Measurements from ENCODE around the gene RC3H2. TPM values are rescaled to one million over a fixed set of nuclear protein-coding genes. Genes with fewer than 3 reads are reported as not detected.

RC3H2 gene
- total RNA-seq, 4 donors from 2014 or later, result 38.4 to 68.2 (median 41.9) TPM

- Histone ChIP-seq H3K4me1 (peaks cover 0 to 6% (median 0%) of the 10 kb centered on the region in 4 donors), H3K27ac (no peak overlapping the region), H3K36me3 (peaks cover 0 to 17% (median 0%) of the 10 kb centered on the region in 3 donors), H3K9me3 (no peaks in the 10 kb centered on the region), H3K4me3 (no peak overlapping the region), H3K27me3 (no peaks in the 10 kb centered on the region)
- no peak for DNase-seq (ENCODE audit: low spot score in 2 of 2)
- TF ChIP-seq POLR2A (IDR thresholded peaks at IDR 0.05) (no peak), EP300 (IDR thresholded peaks at IDR 0.05) (no peak), CTCF (IDR thresholded peaks at IDR 0.05) (no peak)
- 84 to 90% methylated on average over 4 of the region's 4 CpGs for WGBS, 2 donors
Measured at GRCh38 chr9:122806661-122807060, 98.5 kb downstream of the RC3H2 start.

- no peak for TF ChIP-seq CTCF (IDR thresholded peaks at IDR 0.05)
- no peak for TF ChIP-seq POLR2A (IDR thresholded peaks at IDR 0.05)
- TF ChIP-seq EP300 (IDR thresholded peaks at IDR 0.05), result no peak
- no peak for DNase-seq (ENCODE audit: low spot score in 2 of 2)
- Histone ChIP-seq H3K27me3 (no peaks in the 10 kb centered on the region), H3K4me1 (no peaks in the 10 kb centered on the region), H3K36me3 (peaks cover 0 to 32% (median 0%) of the 10 kb centered on the region in 3 donors), H3K4me3 (no peak within 1 kb of the TSS), H3K27ac (no peak within 1 kb of the TSS), H3K9me3 (peaks cover 0 to 2% (median 0%) of the 10 kb centered on the region in 4 donors)
- 90 to 96% methylated on average over 30 of the region's 30 CpGs for WGBS, 2 donors
Measured at GRCh38 chr9:122800066-122801060, 104.8 kb downstream of the RC3H2 start, which contains the start of gene OR1K1. TSS of gene OR1K1 (plus strand) at chr9:122800123. CDS start at chr9:122800123, 0 bp downstream.

GRCh38 chr9:122797316-122798063 lies 107.7 kb downstream of the RC3H2 start:
- TF ChIP-seq EP300 (IDR thresholded peaks at IDR 0.05) (no peak), POLR2A (IDR thresholded peaks at IDR 0.05) (no peak), CTCF (IDR thresholded peaks at IDR 0.05) (no peak)
- no peak overlapping the region for H3K27ac ChIP-seq
- H3K4me3 ChIP-seq, result no peak overlapping the region
- peaks cover 0 to 5% (median 0%) of the 10 kb centered on the region in 4 donors for H3K9me3 ChIP-seq
- no peaks in the 10 kb centered on the region for H3K4me1 ChIP-seq
- H3K27me3 ChIP-seq, result no peaks in the 10 kb centered on the region
- H3K36me3 ChIP-seq, result peaks cover 0 to 19% (median 0%) of the 10 kb centered on the region in 3 donors
- 72 to 88% methylated on average over 6 of the region's 6 CpGs for WGBS, 2 donors
- no peak for DNase-seq (ENCODE audit: low spot score in 2 of 2)

Small RNA genes within 50 kb of the gene (small RNA-seq; reads per million reads assigned to genes)
- gene RNY1P15 (not detected), gene SNORD90 (1,794 reads per million, percentile 99 among the genes with 10 or more reads in this experiment)

Other genes with a start within 250 kb of the RC3H2 start
- 1 to 10 TPM in 1 of 4 donors, not detected in 3; 3.0 TPM for gene OR1B1, start 247.7 kb downstream of the RC3H2 start, total RNA-seq
- not detected for gene OR1L1, start 243.6 kb downstream of the RC3H2 start, total RNA-seq
- gene OR1L3, start 230.2 kb downstream of the RC3H2 start, total RNA-seq, result not detected
- not detected for gene OR1L4, start 181.4 kb downstream of the RC3H2 start, total RNA-seq
- not detected for gene OR1L6, start 163.1 kb downstream of the RC3H2 start, total RNA-seq
- not detected for gene OR5C1, start 116.4 kb downstream of the RC3H2 start, total RNA-seq
- gene OR1K1, start 105.2 kb downstream of the RC3H2 start, total RNA-seq, result not detected
- gene PDCL, start 76.8 kb downstream of the RC3H2 start, total RNA-seq, result 10 to 100 TPM; 18.3 to 23.7 (median 21.4) TPM
- 10 to 100 TPM in 2 of 4 donors, 1 to 10 TPM in 2; 5.7 to 12.3 (median 8.8) TPM for gene ZBTB6, start 8.0 kb upstream of the RC3H2 start, total RNA-seq
- 1 to 10 TPM; 4.9 to 9.0 (median 6.2) TPM for gene ZBTB26, start 26.2 kb upstream of the RC3H2 start, total RNA-seq
- 10 to 100 TPM; 66.1 to 83.1 (median 73.4) TPM for gene RABGAP1, start 35.7 kb upstream of the RC3H2 start, total RNA-seq
- gene GPR21, start 128.3 kb upstream of the RC3H2 start, total RNA-seq, result 1 to 10 TPM in 2 of 4 donors, under 1 TPM in 1, not detected in 1; 0.98 to 4.4 (median 3.9) TPM

Data from tibial nerve (tissue), 4 donors.